Activated naive CD4-positive, alpha-beta T cell treated with anti-CD3 and anti-CD28 coated beads, Interleukin-2, amount 10 ng/mL, durations not matched to agents 7 days and 5 days (primary cell): Measurements from ENCODE around the gene SYT6.

Source experiments
- CTCF ChIA-PET: fragments of 350-600 bp; sonication (Branson Sonifier 250); formaldehyde crosslinking; loops from one replicate; lab custom pipeline; 2021; ENCODE audit warnings: antibody characterized with exemption; lab: Charles Lee
- DNase-seq: peaks from one replicate; pipeline ENCODE4 v3.0.0-alpha.2; 2020
- H3K27ac Mint-ChIP-seq: one replicate; pipeline ENCODE4 v1.8.0; 2021; ENCODE audit warnings: mild to moderate bottlenecking, moderate library complexity, mixed read lengths
- H3K27me3 Mint-ChIP-seq: one replicate; pipeline ENCODE4 v1.8.0; 2021; ENCODE audit warnings: mild to moderate bottlenecking, mixed read lengths
- H3K36me3 Mint-ChIP-seq: one replicate; pipeline ENCODE4 v1.8.0; 2021; ENCODE audit warnings: mixed read lengths
- H3K4me1 Mint-ChIP-seq: one replicate; pipeline ENCODE4 v1.8.0; 2021; ENCODE audit warnings: mixed read lengths
- H3K4me3 Mint-ChIP-seq: one replicate; pipeline ENCODE4 v1.8.0; 2021; ENCODE audit warnings: mild to moderate bottlenecking, moderate library complexity, mixed read lengths
- H3K9me3 Mint-ChIP-seq: one replicate; pipeline ENCODE4 v1.8.0; 2021; ENCODE audit warnings: mixed read lengths

The SYT6 gene

GRCh38 chr1:114145504-114146151 is 8.0 kb downstream of the SYT6 start:
- CTCF ChIA-PET = no interaction called here
- no peak for DNase-seq
- Mint-ChIP-seq H3K9me3 (no peaks in the 10 kb centered on the region), H3K4me3 (no peak overlapping the region), H3K36me3 (no peaks in the 10 kb centered on the region), H3K27ac (no peak overlapping the region), H3K4me1 (no peaks in the 10 kb centered on the region), H3K27me3 (peaks cover 49% of the 10 kb centered on the region)

- H3K27me3 Mint-ChIP-seq = peaks cover 43% of the 10 kb centered on the region
- no peak overlapping the region for H3K27ac Mint-ChIP-seq
- no peak for DNase-seq
- H3K36me3 Mint-ChIP-seq = no peaks in the 10 kb centered on the region
- no peaks in the 10 kb centered on the region for H3K4me1 Mint-ChIP-seq
- H3K9me3 Mint-ChIP-seq = no peaks in the 10 kb centered on the region
- H3K4me3 Mint-ChIP-seq = no peak overlapping the region
- CTCF ChIA-PET = no interaction called here
These were observed 9.7 kb downstream of the SYT6 start for GRCh38 chr1:114144016-114144415.

- peaks cover 24% of the 10 kb centered on the region for H3K27me3 Mint-ChIP-seq
- no peak for DNase-seq
- no peaks in the 10 kb centered on the region for H3K36me3 Mint-ChIP-seq
- H3K27ac Mint-ChIP-seq = no peak overlapping the region
- no peak overlapping the region for H3K4me3 Mint-ChIP-seq
- CTCF ChIA-PET = no interaction called here
- H3K4me1 Mint-ChIP-seq = no peaks in the 10 kb centered on the region
- H3K9me3 Mint-ChIP-seq = no peaks in the 10 kb centered on the region
These were observed 14.1 kb downstream of the SYT6 start for GRCh38 chr1:114139540-114139939.

GRCh38 chr1:114137497-114137896 is 16.2 kb downstream of the SYT6 start:
- CTCF ChIA-PET = no interaction called here
- no peak overlapping the region for H3K27ac Mint-ChIP-seq
- H3K36me3 Mint-ChIP-seq = no peaks in the 10 kb centered on the region
- no peak overlapping the region for H3K4me3 Mint-ChIP-seq
- H3K4me1 Mint-ChIP-seq = no peaks in the 10 kb centered on the region
- peaks cover 20% of the 10 kb centered on the region for H3K27me3 Mint-ChIP-seq
- no peaks in the 10 kb centered on the region for H3K9me3 Mint-ChIP-seq
- no peak for DNase-seq

- Mint-ChIP-seq H3K4me3 (no peak overlapping the region), H3K27ac (no peak overlapping the region), H3K9me3 (no peaks in the 10 kb centered on the region), H3K36me3 (no peaks in the 10 kb centered on the region), H3K4me1 (no peaks in the 10 kb centered on the region), H3K27me3 (peaks cover 23% of the 10 kb centered on the region)
- no peak for DNase-seq
- CTCF ChIA-PET = interaction anchor here (1.0 kb wide), 1 partner anchor 11 kb away, joined by 3 read pairs; no protein-coding TSS in a partner anchor
These were observed 17.9 kb downstream of the SYT6 start for GRCh38 chr1:114135786-114136185.

GRCh38 chr1:114134518-114134917 is 19.2 kb downstream of the SYT6 start:
- Mint-ChIP-seq H3K27me3 (peaks cover 20% of the 10 kb centered on the region), H3K36me3 (no peaks in the 10 kb centered on the region), H3K4me1 (no peaks in the 10 kb centered on the region), H3K4me3 (no peak overlapping the region), H3K27ac (no peak overlapping the region), H3K9me3 (no peaks in the 10 kb centered on the region)
- CTCF ChIA-PET = no interaction called here
- no peak for DNase-seq

- Mint-ChIP-seq H3K27ac (no peak overlapping the region), H3K27me3 (peaks cover 20% of the 10 kb centered on the region)
These were observed 20.5 kb downstream of the SYT6 start for GRCh38 chr1:114133129-114133528.

GRCh38 chr1:114131526-114132220 is 22.0 kb downstream of the SYT6 start:
- Mint-ChIP-seq H3K4me3 (no peak overlapping the region), H3K27ac (no peak overlapping the region), H3K36me3 (no peaks in the 10 kb centered on the region), H3K4me1 (peaks cover 5% of the 10 kb centered on the region), H3K27me3 (peaks cover 16% of the 10 kb centered on the region), H3K9me3 (no peaks in the 10 kb centered on the region)
- CTCF ChIA-PET = no interaction called here
- no peak for DNase-seq

More at GRCh38 chr1:114133129-114133528, 20.5 kb downstream of the SYT6 start:
- Mint-ChIP-seq H3K4me1 (peaks cover 5% of the 10 kb centered on the region), H3K4me3 (no peak overlapping the region), H3K36me3 (no peaks in the 10 kb centered on the region), H3K9me3 (no peaks in the 10 kb centered on the region)
- no peak for DNase-seq
- CTCF ChIA-PET = no interaction called here

GRCh38 chr1:114130846-114131525 is 22.7 kb downstream of the SYT6 start:
- Mint-ChIP-seq H3K27ac (no peak overlapping the region), H3K4me3 (no peak overlapping the region), H3K4me1 (peaks cover 5% of the 10 kb centered on the region), H3K9me3 (no peaks in the 10 kb centered on the region), H3K27me3 (peaks cover 16% of the 10 kb centered on the region), H3K36me3 (no peaks in the 10 kb centered on the region)
- CTCF ChIA-PET = no interaction called here
- DNase-seq = no peak

- Mint-ChIP-seq H3K4me1 (peaks cover 5% of the 10 kb centered on the region), H3K27me3 (peaks cover 12% of the 10 kb centered on the region), H3K27ac (no peak overlapping the region), H3K9me3 (no peaks in the 10 kb centered on the region), H3K4me3 (no peak overlapping the region), H3K36me3 (no peaks in the 10 kb centered on the region)
- no peak for DNase-seq
- CTCF ChIA-PET = no interaction called here
These were observed 23.5 kb downstream of the SYT6 start for GRCh38 chr1:114130213-114130612.

GRCh38 chr1:114128293-114128692 is 25.4 kb downstream of the SYT6 start:
- H3K27ac Mint-ChIP-seq = no peak overlapping the region
- no peaks in the 10 kb centered on the region for H3K36me3 Mint-ChIP-seq
- CTCF ChIA-PET = no interaction called here
- peaks cover 13% of the 10 kb centered on the region for H3K27me3 Mint-ChIP-seq
- H3K9me3 Mint-ChIP-seq = no peaks in the 10 kb centered on the region
- no peak overlapping the region for H3K4me3 Mint-ChIP-seq
- peaks cover 5% of the 10 kb centered on the region for H3K4me1 Mint-ChIP-seq
- no peak for DNase-seq

- Mint-ChIP-seq H3K9me3 (no peaks in the 10 kb centered on the region), H3K4me1 (peaks cover 5% of the 10 kb centered on the region), H3K4me3 (no peak overlapping the region), H3K27me3 (peaks cover 13% of the 10 kb centered on the region), H3K36me3 (no peaks in the 10 kb centered on the region), H3K27ac (no peak overlapping the region)
- CTCF ChIA-PET = interaction anchor here (0.6 kb wide), 1 partner anchor 1410 kb away, joined by 3 read pairs; no protein-coding TSS in a partner anchor
- DNase-seq = no peak
These were observed 27.2 kb downstream of the SYT6 start for GRCh38 chr1:114126261-114127095.

GRCh38 chr1:114124644-114125043 is 29.0 kb downstream of the SYT6 start:
- CTCF ChIA-PET = interaction anchor here (1.5 kb wide), 1 partner anchor 11 kb away, joined by 3 read pairs; no protein-coding TSS in a partner anchor
- Mint-ChIP-seq H3K4me3 (no peak overlapping the region), H3K9me3 (no peaks in the 10 kb centered on the region), H3K27ac (no peak overlapping the region), H3K27me3 (peaks cover 13% of the 10 kb centered on the region), H3K4me1 (peaks cover 5% of the 10 kb centered on the region), H3K36me3 (no peaks in the 10 kb centered on the region)
- no peak for DNase-seq
